ENCODE results near the gene CFAP58.

Gene CFAP58

GRCh38 chr10:104334965-104335650 is 18.5 kb upstream of the CFAP58 start:
- DNase-seq, result no peak

- no peak for DNase-seq
Observed at GRCh38 chr10:104336821-104337467, 16.7 kb upstream of the CFAP58 start.

- DNase-seq, result no peak
Observed at GRCh38 chr10:104337521-104337984, 16.1 kb upstream of the CFAP58 start.

- DNase-seq, result no peak
Observed at GRCh38 chr10:104337985-104338735, 15.5 kb upstream of the CFAP58 start, which contains the start of gene ITPRIP. ITPRIP (minus strand) TSS chr10:104338465; CDS start chr10:104316051, 22,414 bp downstream.

- no peak for DNase-seq
Observed at GRCh38 chr10:104339469-104340110, 14.0 kb upstream of the CFAP58 start.

DNA sequence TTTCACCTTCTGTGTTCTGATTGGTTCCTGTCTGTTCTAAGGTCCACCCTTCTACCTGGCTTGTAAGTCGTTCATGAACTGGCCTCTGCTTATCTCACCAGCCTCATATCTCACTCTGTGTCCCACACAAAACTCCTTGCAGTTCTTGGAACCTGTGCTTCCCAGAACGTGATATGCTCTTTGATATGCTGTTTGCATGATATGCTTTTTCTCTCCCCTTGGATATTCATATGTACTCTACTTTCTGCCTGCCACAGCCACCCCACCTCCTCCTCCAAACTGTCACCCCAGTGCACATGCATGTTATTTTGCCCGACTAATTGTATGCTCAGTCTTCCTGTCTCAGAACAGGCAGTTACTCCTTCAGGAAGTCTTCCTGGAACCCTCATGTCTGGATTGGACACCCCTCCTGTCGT is 13.5 kb upstream of the CFAP58 start:
- DNase-seq, result no peak

- no peak for DNase-seq
Observed at GRCh38 chr10:104340641-104341040, 13.0 kb upstream of the CFAP58 start.

- no peak for DNase-seq
Observed at GRCh38 chr10:104342941-104343411, 10.7 kb upstream of the CFAP58 start.

- DNase-seq, result no peak
Observed at GRCh38 chr10:104344219-104344618, 9.4 kb upstream of the CFAP58 start.

DNA sequence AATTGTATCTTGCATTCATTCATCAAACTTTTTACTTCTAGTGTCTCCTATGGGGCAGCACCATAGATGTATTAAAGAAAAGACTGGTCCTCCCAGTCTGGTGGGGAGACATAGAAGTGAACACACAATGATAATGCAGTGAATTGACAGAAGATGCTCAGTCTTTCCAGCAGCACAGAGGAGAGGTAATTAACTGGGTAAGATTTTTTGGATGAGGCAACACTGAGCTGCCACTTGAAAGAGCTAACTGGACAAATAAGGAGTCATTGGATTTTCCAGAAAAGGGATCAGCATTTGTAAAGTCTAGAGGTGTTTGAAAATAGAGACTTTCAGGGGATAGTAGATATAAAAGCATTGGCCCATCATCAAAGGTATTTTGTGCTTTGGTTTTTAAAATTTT is 8.1 kb upstream of the CFAP58 start:
- DNase-seq, result no peak

DNA sequence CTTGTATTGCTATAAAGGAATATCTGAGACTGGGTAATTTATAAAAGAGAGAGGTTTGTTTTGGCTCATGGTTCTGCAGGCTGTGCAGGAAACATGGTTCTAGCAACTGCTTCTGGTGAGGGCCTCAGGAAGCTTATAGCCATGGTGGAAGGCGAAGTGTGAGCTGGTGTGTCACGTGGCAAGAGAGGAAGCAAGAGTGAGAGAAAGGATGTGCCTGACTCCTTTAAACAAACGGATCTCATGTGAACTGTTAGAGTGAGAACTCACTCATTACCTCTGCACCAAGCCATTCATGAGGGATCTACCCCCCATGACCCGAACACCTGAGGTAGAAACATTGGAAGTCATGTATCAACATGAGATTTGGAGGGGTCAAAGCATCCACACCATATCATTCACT is 7.7 kb upstream of the CFAP58 start:
- DNase-seq, result no peak

- DNase-seq, result no peak
Observed at GRCh38 chr10:104347295-104348045, 6.2 kb upstream of the CFAP58 start.

GRCh38 chr10:104348601-104349000 is 5.0 kb upstream of the CFAP58 start:
- DNase-seq, result no peak

- DNase-seq, result no peak
Observed at GRCh38 chr10:104349623-104350126, 4.0 kb upstream of the CFAP58 start.

DNA sequence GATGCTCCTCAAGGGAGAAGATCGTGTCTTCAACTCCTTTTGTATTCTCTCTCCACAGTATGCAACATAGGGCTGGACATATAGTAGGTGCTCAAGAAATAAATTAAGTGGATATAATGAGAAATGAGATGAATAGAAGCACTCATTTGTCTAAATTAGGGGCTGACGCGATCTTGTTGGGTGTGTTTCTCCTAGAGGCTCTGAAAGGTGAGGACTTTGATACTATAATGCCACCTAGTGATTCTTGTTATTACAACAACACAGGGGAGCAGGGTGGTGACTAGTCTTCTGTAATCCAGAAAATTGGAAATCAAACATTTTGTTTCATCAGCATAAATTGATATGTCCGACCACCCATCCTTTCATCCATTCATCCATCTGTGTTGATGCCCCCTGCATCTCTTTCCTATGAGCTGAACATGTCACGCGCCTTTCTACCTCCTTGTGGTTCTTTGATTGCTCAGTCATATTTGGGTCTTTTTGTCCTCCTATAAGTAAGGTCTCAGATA is 3.5 kb upstream of the CFAP58 start:
- peak; percentile 43 for DNase-seq

DNA sequence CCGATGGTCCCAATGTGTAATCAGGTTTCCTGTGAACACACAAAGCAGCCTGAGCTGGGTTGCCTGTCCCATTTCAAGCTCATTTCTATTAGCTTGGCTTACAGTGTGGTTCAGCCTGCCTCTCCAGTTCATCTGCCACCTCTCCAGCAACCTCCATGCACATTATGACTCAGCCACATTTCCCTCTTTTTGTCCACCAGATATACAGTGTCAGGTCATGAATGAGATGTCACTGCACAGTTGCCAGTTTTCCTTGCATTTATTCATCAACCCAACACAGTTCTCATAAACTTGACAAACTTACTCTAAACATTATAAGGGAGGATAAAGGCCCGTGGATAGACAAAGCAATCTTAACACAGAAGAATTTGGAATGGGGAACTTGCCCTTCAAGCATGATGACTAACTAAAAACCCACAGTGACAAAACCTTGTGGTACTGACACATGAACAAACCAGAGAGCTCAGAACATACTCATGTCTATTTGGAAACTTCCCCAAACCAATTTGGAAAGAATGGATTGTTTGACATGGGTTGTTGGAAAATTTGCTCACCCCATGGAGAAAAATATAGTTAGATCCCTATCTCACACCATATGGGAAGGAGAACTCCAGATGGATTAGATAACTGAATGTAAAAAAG is 2.5 kb upstream of the CFAP58 start:
- no peak for DNase-seq

- DNase-seq, result no peak
Observed at GRCh38 chr10:104351919-104352318, 1.7 kb upstream of the CFAP58 start.

GRCh38 chr10:104359811-104360210 is 6.2 kb downstream of the CFAP58 start:
- DNase-seq, result no peak

GRCh38 chr10:104367904-104368303 is 14.3 kb downstream of the CFAP58 start:
- DNase-seq, result no peak

GRCh38 chr10:104368381-104368780 is 14.7 kb downstream of the CFAP58 start:
- DNase-seq, result no peak

DNA sequence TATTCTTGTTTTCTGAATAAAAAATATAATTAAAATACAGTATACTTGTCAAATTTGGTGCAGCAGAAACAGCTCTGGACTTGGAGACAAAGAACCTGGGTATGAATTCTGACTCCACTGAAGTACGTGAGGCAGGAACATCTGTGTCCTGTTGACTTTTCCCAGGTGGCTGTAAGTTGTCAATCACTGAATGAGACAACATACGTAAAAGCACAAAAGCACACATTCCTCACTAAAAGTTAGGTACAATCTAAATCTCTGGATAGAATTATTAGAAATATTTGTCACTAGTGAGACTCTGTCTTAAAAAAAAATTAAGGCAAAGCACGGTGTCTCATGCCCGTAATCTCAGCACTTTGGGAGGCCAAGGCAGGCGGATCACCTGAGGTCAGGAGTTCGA is 18.1 kb downstream of the CFAP58 start:
- DNase-seq, result no peak

Data from COR-L47 (cell line).